Stimulated activated CD4-positive, alpha-beta T cell treated with anti-CD3 and anti-CD28 coated beads, Interleukin-2, amount 100 ng/mL, for 4 hours (primary cell): ENCODE results near the gene LYPD5.
"Not testable (repeated sequence)": the region's sequence is repeated elsewhere in the genome, so short reads cannot be mapped to it uniquely, and the experiment has no call there.

ENCODE experiments used
- DNase-seq: peaks from one replicate; pipeline ENCODE4 v3.0.0-alpha.2; 2020; ENCODE audit warnings: low read depth

LYPD5 gene

DNA sequence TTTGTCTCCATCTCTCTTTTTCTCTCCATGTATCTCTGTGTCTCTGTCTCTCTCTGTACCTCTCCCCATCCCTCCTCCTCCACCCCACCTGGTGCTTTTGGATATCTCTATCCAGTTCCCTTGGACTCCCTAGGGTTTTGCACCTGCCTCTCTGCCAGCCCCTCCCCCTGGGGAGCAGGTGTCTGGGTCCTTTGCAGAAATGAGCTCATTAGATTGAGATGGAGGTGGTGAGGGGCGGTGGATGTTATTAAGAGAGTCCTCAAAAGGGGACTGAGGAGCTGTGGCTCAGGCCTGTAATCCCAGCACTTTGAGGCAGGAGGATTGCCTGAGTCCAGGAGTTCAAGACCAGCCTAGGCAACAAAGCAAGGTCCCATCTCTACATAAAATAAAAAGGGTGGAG lies 23.6 kb downstream of the LYPD5 start:
- DNase-seq: no peak

- DNase-seq: peak; percentile 47
Observed at GRCh38 chr19:43777163-43777695, 25.0 kb downstream of the LYPD5 start.

DNA sequence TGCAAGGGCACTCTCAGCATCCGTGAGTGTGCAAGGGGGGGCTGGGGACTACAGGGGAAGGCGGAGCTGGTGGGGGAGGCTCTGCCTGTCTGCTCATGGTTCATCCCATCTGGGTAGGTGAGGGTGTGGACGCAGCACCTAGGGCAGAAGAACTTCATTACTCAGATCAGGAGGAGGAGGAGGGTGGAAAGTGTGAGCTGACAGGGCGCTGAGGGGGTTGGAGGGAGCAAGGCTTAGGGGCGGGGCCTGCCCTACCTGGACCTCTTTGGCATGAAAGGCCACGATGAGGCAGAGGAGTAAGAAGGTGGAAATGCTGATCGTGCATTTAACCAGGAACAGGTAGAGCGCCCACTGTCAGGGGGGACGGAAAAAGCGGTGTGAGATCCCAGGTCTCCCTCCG lies 26.0 kb downstream of the LYPD5 start:
- DNase-seq: peak; percentile 81

- DNase-seq: no peak
Observed at GRCh38 chr19:43775299-43775890, 26.9 kb downstream of the LYPD5 start.

DNA sequence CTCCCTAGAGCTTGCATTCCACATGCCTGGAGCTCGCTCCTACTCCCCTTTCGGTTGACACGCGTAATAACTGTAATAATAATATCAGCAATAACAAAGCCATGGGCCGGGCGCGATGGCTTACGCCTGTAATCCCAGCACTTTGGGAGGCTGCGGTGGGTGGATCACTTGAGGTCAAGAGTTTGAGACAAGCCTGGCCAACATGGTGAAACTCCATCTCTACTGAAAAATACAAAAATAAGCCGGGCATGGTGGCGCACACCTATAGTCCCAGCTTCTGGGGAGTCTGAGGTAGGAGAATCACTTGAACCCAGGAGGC lies 27.3 kb downstream of the LYPD5 start:
- DNase-seq: not testable (repeated sequence)

- no peak for DNase-seq
Observed at GRCh38 chr19:43774103-43774939, 27.9 kb downstream of the LYPD5 start.

GRCh38 chr19:43773725-43774102 lies 28.5 kb downstream of the LYPD5 start:
- DNase-seq: no peak

DNA sequence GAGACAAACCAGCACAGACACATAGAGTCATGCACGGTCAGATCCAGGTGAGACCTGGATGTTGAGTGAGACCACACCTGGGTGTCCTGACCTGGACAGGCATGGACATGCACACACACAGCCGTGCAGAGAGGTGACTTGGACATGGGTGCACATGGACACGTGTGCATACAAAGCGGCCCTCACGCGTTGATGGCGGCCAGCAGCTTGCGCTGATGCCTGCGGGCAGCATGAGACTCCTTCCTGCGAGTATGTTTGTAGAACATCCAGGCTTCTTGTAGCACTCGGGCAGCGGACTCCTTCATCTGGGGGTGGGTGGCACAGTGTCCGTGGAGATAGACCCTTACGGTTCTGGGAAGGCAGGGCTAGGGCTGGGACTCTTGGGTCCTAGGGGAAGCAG lies 33.0 kb downstream of the LYPD5 start:
- no peak for DNase-seq

DNA sequence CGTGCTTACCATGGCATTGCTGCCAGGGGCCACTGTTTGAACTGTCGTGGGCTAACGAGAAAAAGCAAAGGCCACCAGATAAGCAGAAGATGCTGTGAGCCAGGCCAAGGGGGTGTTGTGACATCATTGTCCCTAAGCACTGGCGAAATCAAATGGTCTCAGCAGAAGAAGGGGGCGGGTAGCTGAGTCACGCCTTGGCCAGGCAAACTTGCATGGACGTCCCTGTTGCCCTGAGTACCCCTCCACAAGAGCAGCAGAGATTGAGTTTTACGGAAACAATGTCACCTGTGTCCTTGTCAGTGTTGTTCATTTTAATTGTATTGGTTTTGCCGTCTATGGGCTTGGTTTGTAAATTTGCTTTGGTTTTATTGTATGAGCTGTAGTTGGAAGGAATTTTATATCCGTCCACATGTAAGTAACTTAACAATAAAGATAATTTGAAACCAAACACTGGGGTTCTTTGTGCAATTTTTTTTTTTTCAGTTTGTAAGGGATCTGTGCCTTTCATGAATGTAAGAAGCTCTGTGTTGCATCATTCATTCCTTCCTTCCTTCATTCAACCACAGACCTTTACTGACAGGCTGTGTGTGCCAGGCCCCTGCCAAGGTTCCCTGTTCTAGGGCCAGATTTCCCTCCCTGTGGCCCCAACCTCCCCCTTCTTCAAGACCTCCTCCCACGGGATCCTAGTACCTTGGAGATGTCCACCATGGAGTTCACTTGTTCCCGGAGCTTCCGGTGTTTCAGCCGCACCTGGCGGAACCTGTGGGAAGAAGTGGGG lies 33.8 kb downstream of the LYPD5 start:
- DNase-seq: no peak

- DNase-seq: no peak
Observed at GRCh38 chr19:43767818-43768217, 34.4 kb downstream of the LYPD5 start.

GRCh38 chr19:43767316-43767715 lies 34.9 kb downstream of the LYPD5 start:
- DNase-seq: no peak

DNA sequence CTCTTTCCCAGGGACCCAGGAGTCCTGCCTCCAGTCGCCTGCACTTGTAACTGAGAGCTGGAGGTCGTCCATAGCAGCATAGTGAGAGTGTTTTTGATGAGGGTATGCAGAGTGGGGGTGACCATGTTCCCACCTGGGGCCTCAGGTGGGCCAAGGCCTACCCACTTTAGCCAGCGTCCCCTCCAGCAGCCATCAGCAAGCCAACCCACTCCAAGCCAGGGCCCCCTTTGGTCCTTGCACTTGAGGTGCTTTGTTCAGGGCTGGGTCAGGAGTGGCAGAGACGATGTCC lies 35.5 kb downstream of the LYPD5 start:
- no peak for DNase-seq

GRCh38 chr19:43765109-43765876 lies 37.0 kb downstream of the LYPD5 start:
- DNase-seq: peak; percentile 63

- not testable (repeated sequence) for DNase-seq
Observed at GRCh38 chr19:43764684-43765083, 37.6 kb downstream of the LYPD5 start.

GRCh38 chr19:43763473-43763939 lies 38.7 kb downstream of the LYPD5 start:
- DNase-seq: no peak

GRCh38 chr19:43762814-43763213 lies 39.4 kb downstream of the LYPD5 start:
- no peak for DNase-seq

DNA sequence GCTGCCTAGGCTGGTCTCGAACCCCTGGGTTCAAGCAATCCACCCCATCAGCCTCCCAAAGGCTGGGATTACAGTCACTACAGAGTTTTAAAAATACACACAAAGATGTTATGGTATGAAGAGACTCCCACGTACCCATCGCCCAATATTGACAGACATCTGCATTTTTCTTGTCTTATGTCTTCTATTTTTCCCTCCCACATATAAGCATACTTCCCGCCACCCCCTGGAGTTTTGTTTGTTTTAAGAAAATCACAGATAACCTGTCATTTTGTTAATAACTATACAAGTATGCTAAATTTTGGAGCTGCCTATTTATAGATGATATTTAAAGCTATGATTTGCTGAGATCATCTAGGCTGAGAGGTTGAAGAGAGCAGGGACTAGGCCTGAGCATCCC lies 41.3 kb downstream of the LYPD5 start:
- no peak for DNase-seq

DNA sequence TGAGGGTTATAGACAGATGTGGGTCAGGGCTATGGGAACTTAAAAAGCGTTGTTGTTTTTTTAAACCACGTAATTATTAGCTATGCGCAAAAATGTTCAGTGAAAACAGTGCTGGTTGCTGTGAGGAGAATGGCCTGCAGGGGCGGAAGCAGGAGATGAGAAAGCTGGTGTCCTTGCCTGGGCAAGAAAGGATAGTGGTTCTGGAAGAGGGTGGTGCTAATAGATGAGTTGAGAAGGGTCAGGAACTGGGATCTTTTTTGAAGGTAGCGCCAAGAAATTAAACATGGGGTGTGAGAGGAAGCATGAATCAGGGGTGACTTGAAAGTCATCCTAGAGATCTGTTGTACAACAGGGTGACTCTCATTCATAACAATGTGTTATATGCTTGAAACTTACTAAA lies 42.7 kb downstream of the LYPD5 start:
- no peak for DNase-seq

- DNase-seq: peak; percentile 67
Observed at GRCh38 chr19:43755256-43755801, 46.9 kb downstream of the LYPD5 start.

DNA sequence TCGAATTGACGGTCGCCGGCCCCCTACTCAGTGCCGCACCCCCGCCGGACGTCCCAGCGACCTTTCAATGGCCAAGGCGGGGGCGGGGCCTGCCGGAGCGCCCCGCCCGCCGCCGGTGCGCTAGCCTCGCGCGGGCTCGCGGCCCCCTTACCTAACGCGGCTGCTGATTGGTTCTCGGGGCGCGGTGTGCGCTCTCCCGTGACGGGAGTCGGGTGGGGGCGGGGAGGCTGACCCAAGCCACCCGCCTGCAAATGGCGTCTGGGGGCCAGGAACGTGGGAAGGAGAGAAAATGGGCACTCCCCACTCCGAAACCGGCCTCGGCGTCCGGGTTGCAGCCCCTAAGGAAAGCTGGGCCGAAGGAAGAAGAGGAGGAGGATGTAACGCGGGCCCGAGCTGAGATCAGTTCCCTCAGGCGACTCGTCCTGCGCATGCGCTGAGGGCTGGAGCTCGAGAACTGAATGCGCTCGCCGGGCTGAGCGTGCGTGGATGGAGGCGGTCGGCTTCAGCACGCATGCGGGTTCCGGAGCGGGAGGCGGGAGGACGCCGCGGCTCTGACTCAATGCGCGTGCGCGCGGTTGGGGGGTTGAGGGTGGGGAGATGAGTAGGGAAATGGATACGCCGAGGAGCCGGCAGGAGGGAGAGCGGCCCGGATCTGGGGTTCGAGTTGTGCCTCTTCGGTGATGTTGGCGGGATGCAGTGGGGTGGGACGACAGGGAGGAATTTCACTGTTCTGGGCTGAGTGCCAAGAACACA lies 47.6 kb downstream of the LYPD5 start, which contains the start of gene SMG9:
TSS of gene SMG9 (minus strand) at position 460 of the 753 bp plus-strand sequence. CDS start 4,221 bp downstream, outside the sequence.
- peak; percentile 98 for DNase-seq

- no peak for DNase-seq
Observed at GRCh38 chr19:43754253-43754502, 48.1 kb downstream of the LYPD5 start.
